Upper lobe of left lung (tissue), 6 donors: ENCODE measurements around the gene PMCH. TPM values are rescaled to one million over a fixed set of nuclear protein-coding genes. Genes with fewer than 3 reads are reported as not detected.

Experiments
- ATAC-seq, 2 donors: fragments of 200-7000 bp; cut with Tn5 transposase; one replicate each; pipeline ENCODE4 v1.9.1; 2022; ENCODE audit warnings: mild to moderate bottlenecking in 2 of 2, moderate library complexity in 2 of 2; ENCODE audit not compliant: low FRiP score in 2 of 2
- DNase-seq, 2 donors: peaks; one replicate each; pipeline ENCODE4 v3.0.0-alpha.2; 2019 to 2020
- H3K27ac ChIP-seq, 4 donors: fragments of 200-600 bp; sonication (generic); one replicate each; pipeline ENCODE4 v1.5.1; 2016 to 2019
- H3K27me3 ChIP-seq, 4 donors: fragments of 200-600 bp; sonication (generic); one replicate each; pipeline ENCODE4 v1.5.1; 2017 to 2019
- H3K36me3 ChIP-seq, 4 donors: fragments of 200-600 bp; sonication (generic); one replicate each; pipeline ENCODE4 v1.5.1; 2016 to 2019
- H3K4me1 ChIP-seq, 4 donors: fragments of 200-600 bp; sonication (generic); one replicate each; pipeline ENCODE4 v1.5.1; 2018 to 2019
- H3K4me3 ChIP-seq, 4 donors: fragments of 200-600 bp; sonication (generic); one replicate each; pipeline ENCODE4 v1.5.1; 2017 to 2019; ENCODE audit warnings: mild to moderate bottlenecking in 2 of 4, moderate library complexity in 1 of 4
- H3K9me3 ChIP-seq, 4 donors: fragments of 200-600 bp; sonication (generic); one replicate each; pipeline ENCODE4 v1.5.1; 2018 to 2019
- CTCF ChIP-seq, 6 experiments: fragments of 450-650 bp in 4 of 6; fragments of 200-600 bp in 2 of 6; sonication (generic) in 2 of 6; IDR thresholded peaks; one replicate each; pipeline ENCODE4 v1.5.1; 2016 to 2019; ENCODE audit warnings: antibody characterized with exemption in 6 of 6
- EP300 ChIP-seq, 4 donors: sonication (generic); formaldehyde crosslinking; IDR thresholded peaks; one replicate each; pipeline ENCODE4 v1.5.1; 2017; ENCODE audit warnings: antibody characterized with exemption in 4 of 4, control low read depth in 2 of 4
- POLR2A ChIP-seq, 4 donors: fragments of 450-650 bp; IDR thresholded peaks; one replicate each; pipeline ENCODE4 v1.5.1; 2016 to 2017; ENCODE audit warnings: antibody characterized with exemption in 4 of 4, mild to moderate bottlenecking in 2 of 4
- POLR2AphosphoS5 ChIP-seq, 2 donors: sonication (generic); formaldehyde crosslinking; IDR thresholded peaks; one replicate each; pipeline ENCODE4 v1.5.1; 2017; ENCODE audit warnings: antibody characterized with exemption in 2 of 2
- WGBS, 2 donors: methylation state at CpG; one replicate each; pipeline ENCODE4 v1.1.5; 2017 to 2018; 5-methylcytosine and 5-hydroxymethylcytosine counted together
- total RNA-seq, 6 donors: library from RNA; depleted of rRNA in 4 of 6; stranded (reverse); fragments of >200 nt in 4 of 6; gene quantifications; one replicate each; pipeline versions ENCODE4 v1.1.0 to v1.2.1, GENCODE V29; 2016 to 2021
- donor health status: DM: no; HTN: no; CAD: no; lungs with moderate emphysema.
- donor health status: DM: no; HTN: yes; CAD: no; lungs with severe emphysema.

PMCH gene
- total RNA-seq, 6 donors from 2014 or later, result not detected

- Histone ChIP-seq H3K27me3 (no peaks in the 10 kb centered on the region), H3K9me3 (no peaks in the 10 kb centered on the region), H3K27ac (no peak overlapping the region), H3K4me3 (no peak overlapping the region), H3K4me1 (no peaks in the 10 kb centered on the region), H3K36me3 (no peaks in the 10 kb centered on the region)
- DNase-seq, result no peak
- 75 to 83% methylated on average over 3 of the region's 3 CpGs for WGBS, 2 donors
- ATAC-seq, result no peak
- TF ChIP-seq CTCF (IDR thresholded peaks at IDR 0.05), result no peak
- TF ChIP-seq POLR2A (IDR thresholded peaks at IDR 0.05), result no peak
- no peak for TF ChIP-seq EP300 (IDR thresholded peaks at IDR 0.05)
Measured at GRCh38 chr12:102201436-102202061, 3.9 kb upstream of the PMCH start.

GRCh38 chr12:102195826-102196225, 1.8 kb downstream of the PMCH start:
- H3K36me3 ChIP-seq, result no peaks in the 10 kb centered on the region
- no peak overlapping the region for H3K27ac ChIP-seq
- no peak for ATAC-seq
- DNase-seq, result no peak
- no peak for TF ChIP-seq CTCF (IDR thresholded peaks at IDR 0.05)
- TF ChIP-seq POLR2A (IDR thresholded peaks at IDR 0.05), result no peak
- no peak for TF ChIP-seq POLR2AphosphoS5 (IDR thresholded peaks at IDR 0.05)
- TF ChIP-seq EP300 (IDR thresholded peaks at IDR 0.05), result no peak
- no peaks in the 10 kb centered on the region for H3K9me3 ChIP-seq
- no peak overlapping the region for H3K4me3 ChIP-seq
- 87 to 89% methylated on average over 4 of the region's 4 CpGs for WGBS, 2 donors
- H3K4me1 ChIP-seq, result no peaks in the 10 kb centered on the region
- H3K27me3 ChIP-seq, result no peaks in the 10 kb centered on the region

- Histone ChIP-seq H3K27ac (no peak overlapping the region), H3K36me3 (no peaks in the 10 kb centered on the region), H3K9me3 (no peaks in the 10 kb centered on the region), H3K4me3 (no peak overlapping the region), H3K4me1 (no peaks in the 10 kb centered on the region), H3K27me3 (no peaks in the 10 kb centered on the region)
- DNase-seq, result no peak
- 44 to 65% methylated on average over 2 of the region's 2 CpGs for WGBS, 2 donors
- ATAC-seq, result no peak
- no peak for TF ChIP-seq CTCF (IDR thresholded peaks at IDR 0.05)
- TF ChIP-seq POLR2AphosphoS5 (IDR thresholded peaks at IDR 0.05), result no peak
- no peak for TF ChIP-seq POLR2A (IDR thresholded peaks at IDR 0.05)
- TF ChIP-seq EP300 (IDR thresholded peaks at IDR 0.05), result no peak
Measured at GRCh38 chr12:102182635-102183034, 15.0 kb downstream of the PMCH start.

- WGBS, 2 donors, result 80 to 81% methylated on average over 2 of the region's 2 CpGs
Measured at GRCh38 chr12:102174761-102175160, 22.9 kb downstream of the PMCH start.

More at GRCh38 chr12:102174761-102175160, 22.9 kb downstream of the PMCH start:
- H3K36me3 ChIP-seq, result no peaks in the 10 kb centered on the region
- H3K27ac ChIP-seq, result no peak overlapping the region
- no peaks in the 10 kb centered on the region for H3K27me3 ChIP-seq
- DNase-seq (no peak), ATAC-seq (no peak)
- H3K9me3 ChIP-seq, result no peaks in the 10 kb centered on the region
- no peaks in the 10 kb centered on the region for H3K4me1 ChIP-seq
- TF ChIP-seq EP300 (IDR thresholded peaks at IDR 0.05) (no peak), CTCF (IDR thresholded peaks at IDR 0.05) (no peak), POLR2A (IDR thresholded peaks at IDR 0.05) (no peak), POLR2AphosphoS5 (IDR thresholded peaks at IDR 0.05) (no peak)
- no peak overlapping the region for H3K4me3 ChIP-seq
